ENCODE results near the gene PAQR3.
"Not testable (repeated sequence)": the region's sequence is repeated elsewhere in the genome, so short reads cannot be mapped to it uniquely, and the experiment has no call there.

The PAQR3 gene

DNA sequence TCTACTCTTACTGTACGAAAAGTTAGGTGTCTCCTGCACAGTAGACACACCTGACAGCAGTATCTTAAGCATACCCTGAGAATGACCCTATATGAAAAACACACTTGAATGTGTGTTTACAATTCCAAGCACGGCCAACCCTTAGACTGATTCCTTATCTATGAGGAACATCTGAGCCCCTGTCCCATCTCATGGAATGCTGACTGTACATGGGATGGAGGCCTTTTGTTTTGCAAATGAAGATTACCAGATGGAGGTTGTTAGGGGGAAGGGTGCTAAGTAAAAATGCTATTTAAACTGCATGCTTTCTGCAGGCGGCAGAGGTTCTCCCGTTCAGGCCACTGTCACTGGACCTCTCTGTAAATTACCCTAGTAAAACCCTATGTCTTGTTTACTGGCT, 2.2 kb downstream of the PAQR3 start:
- TF ChIP-seq, protein P1, sequence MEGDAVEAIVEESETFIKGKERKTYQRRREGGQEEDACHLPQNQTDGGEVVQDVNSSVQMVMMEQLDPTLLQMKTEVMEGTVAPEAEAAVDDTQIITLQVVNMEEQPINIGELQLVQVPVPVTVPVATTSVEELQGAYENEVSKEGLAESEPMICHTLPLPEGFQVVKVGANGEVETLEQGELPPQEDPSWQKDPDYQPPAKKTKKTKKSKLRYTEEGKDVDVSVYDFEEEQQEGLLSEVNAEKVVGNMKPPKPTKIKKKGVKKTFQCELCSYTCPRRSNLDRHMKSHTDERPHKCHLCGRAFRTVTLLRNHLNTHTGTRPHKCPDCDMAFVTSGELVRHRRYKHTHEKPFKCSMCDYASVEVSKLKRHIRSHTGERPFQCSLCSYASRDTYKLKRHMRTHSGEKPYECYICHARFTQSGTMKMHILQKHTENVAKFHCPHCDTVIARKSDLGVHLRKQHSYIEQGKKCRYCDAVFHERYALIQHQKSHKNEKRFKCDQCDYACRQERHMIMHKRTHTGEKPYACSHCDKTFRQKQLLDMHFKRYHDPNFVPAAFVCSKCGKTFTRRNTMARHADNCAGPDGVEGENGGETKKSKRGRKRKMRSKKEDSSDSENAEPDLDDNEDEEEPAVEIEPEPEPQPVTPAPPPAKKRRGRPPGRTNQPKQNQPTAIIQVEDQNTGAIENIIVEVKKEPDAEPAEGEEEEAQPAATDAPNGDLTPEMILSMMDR (conservative IDR thresholded peaks at IDR 0.05; ENCODE audit: low read depth, low read length), result no peak
- no peak overlapping the region for H3K4me3 ChIP-seq (ENCODE audit: low read length)
- DNase-seq (ENCODE audit: low read depth), result no peak

- TF ChIP-seq, protein P1 (conservative IDR thresholded peaks at IDR 0.05; ENCODE audit: low read depth, low read length), result no peak
- no peak for DNase-seq (ENCODE audit: low read depth)
- H3K4me3 ChIP-seq (ENCODE audit: low read length), result no peak overlapping the region
Measured at GRCh38 chr4:78930016-78930629, 9.1 kb downstream of the PAQR3 start.

- DNase-seq (ENCODE audit: low read depth), result no peak
- TF ChIP-seq, protein P1 (conservative IDR thresholded peaks at IDR 0.05; ENCODE audit: low read depth, low read length), result no peak
- H3K4me3 ChIP-seq (ENCODE audit: low read length), result no peak overlapping the region
Measured at GRCh38 chr4:78928835-78929234, 10.4 kb downstream of the PAQR3 start.

DNA sequence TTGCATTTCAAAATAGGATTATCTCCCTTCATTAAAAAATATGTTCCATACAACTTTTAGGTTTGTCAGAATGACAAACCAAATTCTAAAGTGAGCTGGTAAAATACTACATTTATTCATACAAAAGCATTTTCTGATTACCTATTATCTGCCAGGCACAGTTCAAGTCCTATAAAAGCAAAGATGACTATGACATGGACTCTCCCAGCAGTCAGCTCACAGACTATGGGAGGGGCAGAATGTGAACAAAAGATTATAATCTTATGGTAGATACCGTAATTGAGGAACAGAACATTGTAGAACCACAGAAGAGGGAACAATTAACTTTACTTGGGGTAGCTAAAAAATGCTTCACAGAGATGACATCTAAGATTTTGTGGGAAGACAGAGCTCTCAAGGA, 12.4 kb downstream of the PAQR3 start:
- DNase-seq (ENCODE audit: low read depth), result no peak
- TF ChIP-seq, protein P1 (conservative IDR thresholded peaks at IDR 0.05; ENCODE audit: low read depth, low read length), result no peak
- no peak overlapping the region for H3K4me3 ChIP-seq (ENCODE audit: low read length)

- TF ChIP-seq, protein P1 (conservative IDR thresholded peaks at IDR 0.05; ENCODE audit: low read depth, low read length), result no peak
- DNase-seq (ENCODE audit: low read depth), result no peak
- H3K4me3 ChIP-seq (ENCODE audit: low read length), result no peak overlapping the region
Measured at GRCh38 chr4:78923464-78924312, 15.6 kb downstream of the PAQR3 start.

- TF ChIP-seq, protein P1 (conservative IDR thresholded peaks at IDR 0.05; ENCODE audit: low read depth, low read length), result no peak
- no peak overlapping the region for H3K4me3 ChIP-seq (ENCODE audit: low read length)
- DNase-seq (ENCODE audit: low read depth), result no peak
Measured at GRCh38 chr4:78922207-78922606, 17.0 kb downstream of the PAQR3 start.

- H3K4me3 ChIP-seq (ENCODE audit: low read length), result no peak overlapping the region
- TF ChIP-seq, protein P1 (conservative IDR thresholded peaks at IDR 0.05; ENCODE audit: low read depth, low read length), result no peak
- no peak for DNase-seq (ENCODE audit: low read depth)
Measured at GRCh38 chr4:78910612-78911011, 28.6 kb downstream of the PAQR3 start.

DNA sequence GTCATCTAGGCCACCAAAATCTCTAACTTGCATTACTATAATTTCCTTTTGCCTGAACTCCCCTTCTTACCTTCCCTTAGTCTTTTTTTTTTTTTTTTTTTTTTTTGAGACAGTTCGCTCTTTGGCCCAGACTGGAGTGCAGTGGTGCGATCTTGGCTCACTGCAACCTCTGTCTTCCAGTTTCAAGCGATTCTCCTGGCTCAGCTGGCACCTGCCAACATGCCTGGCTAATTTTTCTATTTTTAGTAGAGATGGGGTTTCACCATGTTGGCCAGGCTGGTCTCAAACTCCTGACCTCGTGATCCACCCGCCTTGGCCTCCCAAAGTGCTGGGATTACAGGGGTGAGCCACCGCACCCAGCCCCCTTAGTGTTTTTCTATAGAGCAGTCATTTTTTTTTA, 30.3 kb downstream of the PAQR3 start:
- not testable (repeated sequence) for DNase-seq (ENCODE audit: low read depth); H3K4me3 ChIP-seq (ENCODE audit: low read length)
